Skeletal muscle tissue (tissue), 4 donors: ENCODE measurements around the gene REPS2. TPM values are rescaled to one million over a fixed set of nuclear protein-coding genes. Genes with fewer than 3 reads are reported as not detected.

Experiments used
- H3K27ac ChIP-seq: one replicate; pipeline ENCODE4 v1.7.0; 2013; ENCODE audit warnings: mild to moderate bottlenecking, low read depth, low read length, inconsistent platforms
- H3K27me3 ChIP-seq, 3 donors: one replicate each; pipeline ENCODE4 v1.7.0; 2013; ENCODE audit warnings: low read length in 3 of 3; ENCODE audit not compliant: control insufficient read depth in 3 of 3, insufficient read depth in 3 of 3
- H3K36me3 ChIP-seq, 3 donors: one replicate each; pipeline ENCODE4 v1.7.0; 2013; ENCODE audit warnings: low read length in 3 of 3; ENCODE audit not compliant: control insufficient read depth in 3 of 3, insufficient read depth in 3 of 3
- H3K4me1 ChIP-seq, 3 donors: one replicate each; pipeline ENCODE4 v1.7.0; 2013; ENCODE audit warnings: low read length in 3 of 3, mild to moderate bottlenecking in 3 of 3; ENCODE audit not compliant: control insufficient read depth in 3 of 3, insufficient read depth in 3 of 3
- H3K4me3 ChIP-seq, 3 donors: one replicate each; pipeline ENCODE4 v1.7.0; 2013; ENCODE audit warnings: low read length in 3 of 3
- H3K9ac ChIP-seq, 3 donors: one replicate each; pipeline ENCODE4 v1.7.0; 2013; ENCODE audit warnings: low read length in 3 of 3, mild to moderate bottlenecking in 3 of 3, moderate library complexity in 2 of 3, low read depth in 1 of 3
- H3K9me3 ChIP-seq, 3 donors: one replicate each; pipeline ENCODE4 v1.7.0; 2013; ENCODE audit warnings: low read length in 3 of 3; ENCODE audit not compliant: control insufficient read depth in 3 of 3
- total RNA-seq: library from RNA; depleted of rRNA; stranded (reverse); fragments of >200 nt; gene quantifications from one replicate; pipeline ENCODE4 v1.2.3, GENCODE V29; 2014
- donor health status: Osteomylitis.

REPS2 gene
- total RNA-seq, 1 donor from 2014 or later: 7.8 TPM

DNA sequence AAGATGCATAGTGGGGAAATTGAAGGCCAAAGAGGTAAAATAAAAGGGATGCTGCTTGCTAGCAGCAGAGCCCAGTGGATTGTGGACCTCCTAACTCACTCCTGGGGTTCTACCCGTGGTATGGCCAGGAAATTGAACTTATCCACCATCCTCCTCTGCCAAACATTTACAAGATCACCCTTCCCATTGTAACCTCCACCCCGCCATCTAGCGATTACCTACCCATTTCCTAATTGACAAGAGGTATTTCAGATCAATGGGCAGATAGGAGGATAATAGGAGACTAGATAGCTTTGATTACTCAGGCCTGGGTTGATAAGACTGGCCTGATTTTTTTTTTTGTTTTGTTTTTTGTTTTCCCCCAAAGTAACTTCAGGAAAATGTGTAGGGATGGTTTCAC is 67.8 kb downstream of the REPS2 start:
- Histone ChIP-seq H3K27me3 (no peaks in the 10 kb centered on the region), H3K9me3 (no peaks in the 10 kb centered on the region)

DNA sequence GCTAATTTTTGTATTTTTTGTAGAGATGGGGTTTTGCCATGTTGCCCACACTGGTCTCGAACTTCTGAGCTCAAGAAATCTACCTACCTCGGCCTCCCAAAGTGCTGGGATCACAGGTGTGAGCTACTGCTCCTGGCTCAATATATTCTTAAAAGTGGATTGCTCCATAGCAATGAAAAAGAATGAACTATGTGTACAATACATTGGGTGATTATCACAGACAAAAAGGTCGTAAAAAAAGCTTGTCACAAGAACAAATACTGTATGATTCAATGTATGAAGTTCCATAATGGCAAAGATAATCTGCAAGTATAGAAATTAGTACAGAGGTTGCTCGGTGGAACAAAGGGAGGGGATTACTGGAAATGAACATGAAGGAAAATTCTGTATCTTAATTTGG is 70.7 kb downstream of the REPS2 start:
- Histone ChIP-seq H3K27ac (no peak overlapping the region), H3K9ac (no peak overlapping the region), H3K27me3 (no peaks in the 10 kb centered on the region), H3K36me3 (no peaks in the 10 kb centered on the region), H3K9me3 (no peaks in the 10 kb centered on the region), H3K4me3 (no peak overlapping the region), H3K4me1 (no peaks in the 10 kb centered on the region)

More for the DNA sequence above, 67.8 kb downstream of the REPS2 start:
- Histone ChIP-seq H3K27ac (no peak overlapping the region), H3K4me1 (no peaks in the 10 kb centered on the region), H3K4me3 (no peak overlapping the region), H3K36me3 (no peaks in the 10 kb centered on the region), H3K9ac (no peak overlapping the region)

- Histone ChIP-seq H3K27me3 (no peaks in the 10 kb centered on the region), H3K9me3 (no peaks in the 10 kb centered on the region), H3K9ac (no peak overlapping the region), H3K4me3 (no peak overlapping the region), H3K27ac (no peak overlapping the region), H3K4me1 (no peaks in the 10 kb centered on the region), H3K36me3 (no peaks in the 10 kb centered on the region)
These were observed 73.9 kb downstream of the REPS2 start for GRCh38 chrX:17020356-17020755.

GRCh38 chrX:17020851-17021821 is 74.7 kb downstream of the REPS2 start:
- H3K9me3 ChIP-seq: no peaks in the 10 kb centered on the region
- no peaks in the 10 kb centered on the region for H3K4me1 ChIP-seq
- no peak overlapping the region for H3K9ac ChIP-seq
- no peaks in the 10 kb centered on the region for H3K27me3 ChIP-seq
- no peak overlapping the region for H3K4me3 ChIP-seq
- no peak overlapping the region for H3K27ac ChIP-seq
- no peaks in the 10 kb centered on the region for H3K36me3 ChIP-seq

DNA sequence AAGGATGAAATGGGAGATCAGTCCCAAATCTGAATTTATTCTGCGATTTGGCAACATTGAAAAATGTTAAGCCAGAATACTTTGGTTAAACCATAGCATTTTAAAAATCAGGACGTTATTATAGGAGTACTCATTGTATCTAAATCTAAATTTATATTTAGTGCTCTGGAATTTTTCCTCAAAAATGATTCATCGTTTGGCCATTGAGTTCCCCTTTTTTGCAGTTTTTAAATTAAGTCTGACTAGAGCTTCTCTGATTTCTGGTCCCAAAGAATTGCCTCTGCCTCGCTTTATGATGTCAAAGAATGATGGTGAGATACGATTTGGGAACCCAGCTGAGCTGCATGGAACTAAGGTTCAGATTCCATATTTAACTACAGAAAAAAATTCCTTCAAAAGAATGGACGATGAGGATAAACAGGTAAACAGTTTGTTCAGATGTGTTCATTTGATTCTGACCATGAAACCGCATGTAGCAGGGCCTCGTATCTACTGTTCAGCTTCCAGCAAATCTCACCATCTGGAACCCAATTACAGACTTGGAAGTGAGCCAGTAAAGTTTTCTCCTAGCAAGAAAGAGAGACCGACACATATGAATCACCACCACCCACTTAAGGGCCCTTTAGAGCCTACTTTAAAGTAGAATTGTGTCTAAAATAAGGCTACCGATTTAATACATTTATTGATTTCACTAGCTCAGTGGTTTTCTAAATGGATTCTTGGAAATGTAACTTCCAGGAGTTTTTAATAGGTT is 75.6 kb downstream of the REPS2 start:
- no peak overlapping the region for H3K4me3 ChIP-seq
- H3K9ac ChIP-seq: no peak overlapping the region
- no peak overlapping the region for H3K27ac ChIP-seq
- H3K4me1 ChIP-seq: no peaks in the 10 kb centered on the region
- H3K9me3 ChIP-seq: no peaks in the 10 kb centered on the region
- no peaks in the 10 kb centered on the region for H3K36me3 ChIP-seq
- no peaks in the 10 kb centered on the region for H3K27me3 ChIP-seq

- no peaks in the 10 kb centered on the region for H3K36me3 ChIP-seq
- no peaks in the 10 kb centered on the region for H3K4me1 ChIP-seq
- no peaks in the 10 kb centered on the region for H3K9me3 ChIP-seq
- H3K4me3 ChIP-seq: no peak overlapping the region
- H3K27ac ChIP-seq: no peak overlapping the region
- no peak overlapping the region for H3K9ac ChIP-seq
- no peaks in the 10 kb centered on the region for H3K27me3 ChIP-seq
These were observed 77.2 kb downstream of the REPS2 start for GRCh38 chrX:17023661-17024060.

GRCh38 chrX:17024886-17025285 is 78.4 kb downstream of the REPS2 start:
- Histone ChIP-seq H3K27ac (no peak overlapping the region), H3K9me3 (no peaks in the 10 kb centered on the region), H3K4me1 (no peaks in the 10 kb centered on the region), H3K9ac (no peak overlapping the region), H3K4me3 (no peak overlapping the region), H3K36me3 (no peaks in the 10 kb centered on the region), H3K27me3 (no peaks in the 10 kb centered on the region)

- H3K9ac ChIP-seq: no peak overlapping the region
- no peaks in the 10 kb centered on the region for H3K36me3 ChIP-seq
- no peak overlapping the region for H3K27ac ChIP-seq
- no peak overlapping the region for H3K4me3 ChIP-seq
- H3K9me3 ChIP-seq: no peaks in the 10 kb centered on the region
- H3K27me3 ChIP-seq: no peaks in the 10 kb centered on the region
- no peaks in the 10 kb centered on the region for H3K4me1 ChIP-seq
These were observed 79.3 kb downstream of the REPS2 start for GRCh38 chrX:17025621-17026302.

DNA sequence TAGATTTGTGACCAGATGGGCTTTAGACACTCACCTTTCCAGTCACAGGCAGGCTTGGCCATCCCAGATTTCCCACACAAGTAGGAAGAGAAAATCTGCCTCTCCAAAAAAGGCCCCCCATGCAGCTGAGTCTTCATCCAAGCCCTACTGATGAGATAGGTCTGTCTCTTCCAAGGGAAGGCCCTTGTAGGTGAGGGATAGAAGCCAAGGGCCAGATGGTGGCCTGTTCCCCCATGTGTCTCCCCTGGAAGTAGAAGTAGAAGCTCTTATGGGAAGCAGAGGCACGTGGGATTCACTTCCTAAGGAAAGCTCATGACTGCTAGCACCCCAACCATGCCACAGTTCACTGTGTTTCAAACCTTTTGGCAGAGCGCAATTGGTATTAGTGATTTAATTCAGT is 81.5 kb downstream of the REPS2 start:
- no peaks in the 10 kb centered on the region for H3K4me1 ChIP-seq
- H3K9ac ChIP-seq: no peak overlapping the region
- no peaks in the 10 kb centered on the region for H3K36me3 ChIP-seq
- H3K9me3 ChIP-seq: no peaks in the 10 kb centered on the region
- peaks cover 0 to 3% (median 0%) of the 10 kb centered on the region in 3 donors for H3K27me3 ChIP-seq
- no peak overlapping the region for H3K27ac ChIP-seq
- H3K4me3 ChIP-seq: no peak overlapping the region
